Activated CD8-positive, alpha-beta memory T cell treated with anti-CD3 and anti-CD28 coated beads for 48 hours (primary cell): Measurements from ENCODE around the gene THAP4.
"Not testable (repeated sequence)": the region's sequence is repeated elsewhere in the genome, so short reads cannot be mapped to it uniquely, and the experiment has no call there.

ENCODE experiments used
- DNase-seq, 3 experiments: peaks; one replicate each; pipeline ENCODE4 v3.0.0-alpha.2; 2020; ENCODE audit warnings: low read depth in 2 of 3, low spot score in 2 of 3

The THAP4 gene

GRCh38 chr2:241666627-241667400 lies 29.9 kb upstream of the THAP4 start:
- DNase-seq: no peak

- no peak for DNase-seq
These were observed 28.9 kb upstream of the THAP4 start for GRCh38 chr2:241665731-241666440.

- not testable (repeated sequence) for DNase-seq
These were observed 25.8 kb upstream of the THAP4 start for GRCh38 chr2:241662731-241663130.

GRCh38 chr2:241660593-241661213 lies 23.7 kb upstream of the THAP4 start:
- DNase-seq: no peak

- no peak for DNase-seq
These were observed 22.3 kb upstream of the THAP4 start for GRCh38 chr2:241659150-241659739.

GRCh38 chr2:241658296-241658695 lies 21.3 kb upstream of the THAP4 start:
- no peak for DNase-seq

GRCh38 chr2:241657786-241658254 lies 20.9 kb upstream of the THAP4 start:
- no peak for DNase-seq

GRCh38 chr2:241656190-241656741 lies 19.3 kb upstream of the THAP4 start:
- no peak for DNase-seq

- no peak for DNase-seq
These were observed 18.7 kb upstream of the THAP4 start for GRCh38 chr2:241655516-241656189.

GRCh38 chr2:241654551-241654950 lies 17.6 kb upstream of the THAP4 start:
- DNase-seq: no peak

GRCh38 chr2:241653210-241653750 lies 16.3 kb upstream of the THAP4 start:
- no peak for DNase-seq

GRCh38 chr2:241652722-241653121 lies 15.8 kb upstream of the THAP4 start:
- no peak for DNase-seq

GRCh38 chr2:241652142-241652541 lies 15.2 kb upstream of the THAP4 start:
- DNase-seq: no peak

- no peak for DNase-seq
These were observed 13.0 kb upstream of the THAP4 start for GRCh38 chr2:241649927-241650326.

GRCh38 chr2:241649404-241649803 lies 12.4 kb upstream of the THAP4 start:
- no peak for DNase-seq

- no peak for DNase-seq
These were observed 11.5 kb upstream of the THAP4 start for GRCh38 chr2:241648453-241648852.

- no peak for DNase-seq
These were observed 9.1 kb upstream of the THAP4 start for GRCh38 chr2:241645915-241646645.

- DNase-seq: no peak
These were observed 8.3 kb upstream of the THAP4 start for GRCh38 chr2:241645056-241645914.

GRCh38 chr2:241641631-241642030 lies 4.7 kb upstream of the THAP4 start:
- DNase-seq: no peak
